ENCODE results near the gene SLC24A3.
A peak's percentile ranks its signal among the peaks of the same experiment; 100 is the strongest.

Gene SLC24A3

DNA sequence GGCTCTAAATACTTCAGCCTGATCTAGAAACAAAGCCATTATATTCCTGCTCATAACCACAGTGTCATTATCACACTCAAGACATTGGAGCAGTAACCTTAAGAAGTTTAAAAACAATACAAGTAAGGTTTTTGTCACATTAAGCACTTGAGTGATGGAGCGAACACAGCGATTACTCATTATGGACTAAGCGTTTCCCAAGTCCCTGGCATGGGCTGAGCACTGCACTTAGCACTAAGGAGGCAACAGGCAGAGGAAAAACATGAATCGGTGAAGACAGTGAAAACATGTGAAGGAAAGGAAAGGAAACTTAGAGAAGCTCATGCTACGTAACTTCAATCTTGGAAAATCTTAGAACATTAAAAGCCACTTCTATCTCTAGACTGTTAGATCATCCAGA is 108.7 kb downstream of the SLC24A3 start:
- Histone ChIP-seq H2AFZ (ENCODE audit: low read length) (no peak overlapping the region), H3K79me2 (ENCODE audit: insufficient read depth, low read length) (no peaks in the 10 kb centered on the region), H3K9me3 (ENCODE audit: insufficient read depth, low read depth, low read length) (no peaks in the 10 kb centered on the region), H3K4me1 (ENCODE audit: insufficient read depth, low read length, poor library complexity, severe bottlenecking) (peaks cover 29% of the 10 kb centered on the region), H3K4me3 (ENCODE audit: low read length, poor library complexity, severe bottlenecking) (no peak overlapping the region), H3K9ac (ENCODE audit: low read depth, low read length, poor library complexity, severe bottlenecking) (no peak overlapping the region), H3K9me2 (replicated peaks; ENCODE audit: low read depth, low read length) (no peaks in the 10 kb centered on the region), H3K4me2 (ENCODE audit: low read depth, low read length, poor library complexity, severe bottlenecking) (no peak overlapping the region), H3K36me3 (ENCODE audit: insufficient read depth, low read length) (no peaks in the 10 kb centered on the region), H3F3A (ENCODE audit: low read depth) (no peaks in the 10 kb centered on the region), H4K20me1 (ENCODE audit: insufficient read depth, low read length, poor library complexity, severe bottlenecking) (no peaks in the 10 kb centered on the region), H3K27me3 (ENCODE audit: insufficient read depth, low read length, poor library complexity, severe bottlenecking) (no peaks in the 10 kb centered on the region)
- no peak for TF ChIP-seq EZH2phosphoT487 (IDR thresholded peaks at IDR 0.05; ENCODE audit: borderline replicate concordance)
- TF ChIP-seq, protein P1, sequence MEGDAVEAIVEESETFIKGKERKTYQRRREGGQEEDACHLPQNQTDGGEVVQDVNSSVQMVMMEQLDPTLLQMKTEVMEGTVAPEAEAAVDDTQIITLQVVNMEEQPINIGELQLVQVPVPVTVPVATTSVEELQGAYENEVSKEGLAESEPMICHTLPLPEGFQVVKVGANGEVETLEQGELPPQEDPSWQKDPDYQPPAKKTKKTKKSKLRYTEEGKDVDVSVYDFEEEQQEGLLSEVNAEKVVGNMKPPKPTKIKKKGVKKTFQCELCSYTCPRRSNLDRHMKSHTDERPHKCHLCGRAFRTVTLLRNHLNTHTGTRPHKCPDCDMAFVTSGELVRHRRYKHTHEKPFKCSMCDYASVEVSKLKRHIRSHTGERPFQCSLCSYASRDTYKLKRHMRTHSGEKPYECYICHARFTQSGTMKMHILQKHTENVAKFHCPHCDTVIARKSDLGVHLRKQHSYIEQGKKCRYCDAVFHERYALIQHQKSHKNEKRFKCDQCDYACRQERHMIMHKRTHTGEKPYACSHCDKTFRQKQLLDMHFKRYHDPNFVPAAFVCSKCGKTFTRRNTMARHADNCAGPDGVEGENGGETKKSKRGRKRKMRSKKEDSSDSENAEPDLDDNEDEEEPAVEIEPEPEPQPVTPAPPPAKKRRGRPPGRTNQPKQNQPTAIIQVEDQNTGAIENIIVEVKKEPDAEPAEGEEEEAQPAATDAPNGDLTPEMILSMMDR (conservative IDR thresholded peaks at IDR 0.05; ENCODE audit: low read length): no peak

DNA sequence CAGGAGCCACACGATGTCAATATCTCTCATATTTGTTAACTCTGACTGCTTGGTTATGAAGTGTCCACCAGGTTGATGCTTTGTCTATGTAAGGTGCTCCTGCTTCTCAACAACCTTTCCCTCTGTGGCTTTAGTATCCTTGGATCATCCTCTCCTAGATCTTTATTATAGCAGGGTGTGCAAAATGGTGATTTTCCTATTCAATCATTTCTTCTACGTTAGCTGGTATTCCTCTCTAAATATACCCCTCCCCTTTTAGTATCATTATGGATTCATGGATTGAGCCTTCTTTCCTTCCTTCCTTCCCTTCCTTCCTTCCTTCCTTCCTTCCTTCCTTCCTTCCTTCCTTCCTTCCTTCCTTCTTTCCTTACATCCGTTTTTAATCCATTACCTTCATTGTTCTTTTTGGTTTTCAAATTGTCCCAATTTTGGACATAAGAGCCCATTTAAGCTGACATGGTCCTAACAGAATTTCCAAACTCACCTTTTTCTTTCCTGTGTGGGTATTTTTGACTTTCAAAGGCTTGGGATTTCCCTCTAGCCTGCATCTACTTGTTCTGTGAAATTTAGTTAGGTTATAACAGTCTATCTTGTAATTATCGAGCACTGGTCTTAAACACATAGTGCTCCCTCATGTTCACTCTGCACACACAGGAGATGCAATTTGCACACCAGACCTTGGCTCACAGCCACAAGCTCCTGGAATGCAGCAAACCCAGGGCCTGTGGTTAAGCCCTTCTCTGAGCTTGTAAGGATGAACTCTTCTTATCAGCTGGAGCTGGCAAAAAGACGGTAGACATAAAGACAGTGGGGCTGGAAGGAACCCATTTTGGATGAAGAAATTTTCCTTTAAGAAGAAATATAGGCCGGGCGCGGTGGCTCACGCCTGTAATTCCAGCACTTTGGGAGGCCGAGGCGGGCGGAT is 109.9 kb downstream of the SLC24A3 start:
- H3K4me2 ChIP-seq (ENCODE audit: low read depth, low read length, poor library complexity, severe bottlenecking): no peak overlapping the region
- no peak overlapping the region for H3K9ac ChIP-seq (ENCODE audit: low read depth, low read length, poor library complexity, severe bottlenecking)
- TF ChIP-seq EZH2phosphoT487 (IDR thresholded peaks at IDR 0.05; ENCODE audit: borderline replicate concordance): no peak
- TF ChIP-seq, protein P1 (conservative IDR thresholded peaks at IDR 0.05; ENCODE audit: low read length): no peak
- H3K27me3 ChIP-seq (ENCODE audit: insufficient read depth, low read length, poor library complexity, severe bottlenecking): no peaks in the 10 kb centered on the region
- H3K9me2 ChIP-seq (replicated peaks; ENCODE audit: low read depth, low read length): no peaks in the 10 kb centered on the region
- no peaks in the 10 kb centered on the region for H3K79me2 ChIP-seq (ENCODE audit: insufficient read depth, low read length)
- H4K20me1 ChIP-seq (ENCODE audit: insufficient read depth, low read length, poor library complexity, severe bottlenecking): no peaks in the 10 kb centered on the region
- H3F3A ChIP-seq (ENCODE audit: low read depth): no peaks in the 10 kb centered on the region
- H3K4me1 ChIP-seq (ENCODE audit: insufficient read depth, low read length, poor library complexity, severe bottlenecking): peaks cover 25% of the 10 kb centered on the region
- H2AFZ ChIP-seq (ENCODE audit: low read length): no peak overlapping the region
- no peaks in the 10 kb centered on the region for H3K36me3 ChIP-seq (ENCODE audit: insufficient read depth, low read length)
- H3K4me3 ChIP-seq (ENCODE audit: low read length, poor library complexity, severe bottlenecking): no peak overlapping the region
- no peaks in the 10 kb centered on the region for H3K9me3 ChIP-seq (ENCODE audit: insufficient read depth, low read depth, low read length)

DNA sequence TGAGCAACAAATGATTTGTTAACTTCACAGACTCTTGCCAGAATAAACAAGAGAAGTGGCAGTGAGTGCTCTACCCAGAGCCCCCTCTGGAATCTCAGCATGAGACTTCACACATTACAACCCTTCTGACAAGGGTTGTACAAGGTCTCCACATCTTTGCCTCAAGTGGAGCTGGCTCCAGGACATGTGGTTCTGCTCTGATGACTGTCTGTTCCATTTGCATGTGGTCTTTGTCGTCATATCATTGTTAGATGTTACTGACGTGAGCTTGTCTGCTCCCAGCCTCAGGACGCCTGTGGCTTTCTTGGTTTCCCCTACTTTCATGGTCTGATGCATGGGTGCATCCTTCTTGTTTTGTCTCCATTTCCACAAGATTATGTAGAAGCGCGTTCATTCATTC is 115.0 kb downstream of the SLC24A3 start:
- Histone ChIP-seq H3K9me2 (replicated peaks; ENCODE audit: low read depth, low read length) (no peaks in the 10 kb centered on the region), H3F3A (ENCODE audit: low read depth) (no peaks in the 10 kb centered on the region), H3K4me3 (ENCODE audit: low read length, poor library complexity, severe bottlenecking) (no peak overlapping the region), H2AFZ (ENCODE audit: low read length) (no peak overlapping the region), H3K27me3 (ENCODE audit: insufficient read depth, low read length, poor library complexity, severe bottlenecking) (no peaks in the 10 kb centered on the region), H3K79me2 (ENCODE audit: insufficient read depth, low read length) (no peaks in the 10 kb centered on the region), H3K9me3 (ENCODE audit: insufficient read depth, low read depth, low read length) (no peaks in the 10 kb centered on the region), H3K4me1 (ENCODE audit: insufficient read depth, low read length, poor library complexity, severe bottlenecking) (peaks cover 11% of the 10 kb centered on the region), H4K20me1 (ENCODE audit: insufficient read depth, low read length, poor library complexity, severe bottlenecking) (no peaks in the 10 kb centered on the region), H3K4me2 (ENCODE audit: low read depth, low read length, poor library complexity, severe bottlenecking) (peak overlapping the region; percentile 3), H3K9ac (ENCODE audit: low read depth, low read length, poor library complexity, severe bottlenecking) (no peak overlapping the region), H3K36me3 (ENCODE audit: insufficient read depth, low read length) (no peaks in the 10 kb centered on the region)
- no peak for TF ChIP-seq EZH2phosphoT487 (IDR thresholded peaks at IDR 0.05; ENCODE audit: borderline replicate concordance)
- TF ChIP-seq, protein P1 (conservative IDR thresholded peaks at IDR 0.05; ENCODE audit: low read length): no peak
